ENCODE results near the gene ARL3. TPM values are rescaled to one million over a fixed set of nuclear protein-coding genes. Genes with fewer than 3 reads are reported as not detected.
A peak's percentile ranks its signal among the peaks of the same experiment; 100 is the strongest.

ARL3 gene
- total and polyA plus RNA-seq, 9 donors, result 9.5 to 25.6 (median 23.3) TPM

- no peaks in the 10 kb centered on the region for H3K27me3 ChIP-seq
- 76 to 82% (median 81%) methylated on average over 2 of the region's 2 CpGs for WGBS, 3 donors
- TF ChIP-seq CTCF (IDR thresholded peaks at IDR 0.05) (no peak), POLR2A (IDR thresholded peaks at IDR 0.05) (no peak), EP300 (IDR thresholded peaks at IDR 0.05) (no peak)
- DNase-seq, result no peak
- H3K27ac ChIP-seq, result no peak overlapping the region
- intact Hi-C loops (cut with DNase I), result no loop called here
- no peak overlapping the region for H3K4me3 ChIP-seq
- no peaks in the 10 kb centered on the region for H3K36me3 ChIP-seq
- H3K9me3 ChIP-seq, result no peaks in the 10 kb centered on the region
- peaks cover 2% of the 10 kb centered on the region for H3K4me1 ChIP-seq (ENCODE audit: insufficient read depth)
Observed at GRCh38 chr10:102740229-102740628, 26.0 kb upstream of the ARL3 start.

GRCh38 chr10:102738692-102739121 lies 24.5 kb upstream of the ARL3 start:
- TF ChIP-seq CTCF (IDR thresholded peaks at IDR 0.05), result no peak
- no peak for TF ChIP-seq EP300 (IDR thresholded peaks at IDR 0.05)
- TF ChIP-seq POLR2A (IDR thresholded peaks at IDR 0.05), result no peak
- Histone ChIP-seq H3K4me1 (ENCODE audit: insufficient read depth) (peaks cover 2% of the 10 kb centered on the region), H3K36me3 (no peaks in the 10 kb centered on the region), H3K27ac (no peak overlapping the region), H3K4me3 (no peak overlapping the region), H3K9me3 (no peaks in the 10 kb centered on the region), H3K27me3 (no peaks in the 10 kb centered on the region)
- no peak for DNase-seq
- intact Hi-C loops (cut with DNase I), result loop anchor here in 3 of 4 donors (5.0 to 10.0 kb wide), 6 partner anchors 76 to 336 kb away; no protein-coding TSS in a partner anchor

- DNase-seq, result peak in 1 of 5 donors; percentile 55
- TF ChIP-seq CTCF (IDR thresholded peaks at IDR 0.05), result no peak
- TF ChIP-seq EP300 (IDR thresholded peaks at IDR 0.05), result no peak
- TF ChIP-seq POLR2A (IDR thresholded peaks at IDR 0.05), result no peak
- H3K4me3 ChIP-seq, result no peak overlapping the region
- H3K27me3 ChIP-seq, result no peaks in the 10 kb centered on the region
- WGBS, 3 donors, result 53 to 65% (median 64%) methylated on average over 9 of the region's 9 CpGs
- H3K36me3 ChIP-seq, result no peaks in the 10 kb centered on the region
- no peaks in the 10 kb centered on the region for H3K4me1 ChIP-seq (ENCODE audit: insufficient read depth)
- H3K27ac ChIP-seq, result no peak overlapping the region
- intact Hi-C loops (cut with DNase I), result loop anchor here in 3 of 4 donors (5.0 to 10.0 kb wide), 6 partner anchors 80 to 340 kb away; no protein-coding TSS in a partner anchor
- H3K9me3 ChIP-seq, result no peaks in the 10 kb centered on the region
Observed at GRCh38 chr10:102735065-102735562, 20.9 kb upstream of the ARL3 start.

DNA sequence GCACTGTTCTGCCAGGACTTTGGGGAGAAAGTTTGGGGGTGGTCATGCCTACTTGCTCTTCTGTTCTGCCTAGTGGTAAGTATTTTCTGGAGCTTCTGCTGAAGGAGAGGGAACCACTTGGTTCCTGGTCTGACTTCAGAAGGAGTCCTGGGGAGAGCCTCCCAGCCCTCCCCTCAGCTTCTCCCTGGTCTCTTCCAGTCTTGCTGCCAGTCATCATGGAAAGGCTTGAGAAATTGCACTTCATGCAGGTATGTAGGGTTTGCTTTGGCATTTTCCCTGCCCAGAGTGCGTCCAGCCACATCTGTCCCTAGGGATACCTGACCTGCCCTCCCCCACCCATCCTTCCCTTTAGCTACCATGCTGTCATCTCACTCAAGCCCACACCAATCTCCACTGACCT lies 18.5 kb upstream of the ARL3 start:
- Histone ChIP-seq H3K4me3 (no peak overlapping the region), H3K4me1 (ENCODE audit: insufficient read depth) (no peaks in the 10 kb centered on the region), H3K27ac (no peak overlapping the region), H3K36me3 (no peaks in the 10 kb centered on the region), H3K9me3 (no peaks in the 10 kb centered on the region), H3K27me3 (no peaks in the 10 kb centered on the region)
- intact Hi-C loops (cut with DNase I), result loop anchor here in 3 of 4 donors (10.0 kb wide), 5 partner anchors 82 to 342 kb away; no protein-coding TSS in a partner anchor
- WGBS, 3 donors, result 60 to 73% methylated on average over 1 of the region's 1 CpG; no CpG with 5 or more reads in 1 of the 3 donors
- TF ChIP-seq EP300 (IDR thresholded peaks at IDR 0.05), result no peak
- no peak for TF ChIP-seq POLR2A (IDR thresholded peaks at IDR 0.05)
- no peak for DNase-seq

- Histone ChIP-seq H3K9me3 (no peaks in the 10 kb centered on the region), H3K4me1 (ENCODE audit: insufficient read depth) (no peaks in the 10 kb centered on the region), H3K4me3 (no peak overlapping the region), H3K36me3 (no peaks in the 10 kb centered on the region), H3K27ac (no peak overlapping the region), H3K27me3 (no peaks in the 10 kb centered on the region)
- intact Hi-C loops (cut with DNase I), result loop anchor here in 3 of 4 donors (10.0 kb wide), 5 partner anchors 83 to 343 kb away; no protein-coding TSS in a partner anchor
- TF ChIP-seq CTCF (IDR thresholded peaks at IDR 0.05), result no peak
- TF ChIP-seq EP300 (IDR thresholded peaks at IDR 0.05), result no peak
- TF ChIP-seq POLR2A (IDR thresholded peaks at IDR 0.05), result no peak
- WGBS, 3 donors, result 71 to 77% (median 72%) methylated on average over 5 of the region's 5 CpGs
- DNase-seq, result no peak
Observed at GRCh38 chr10:102731222-102731800, 17.1 kb upstream of the ARL3 start.
